Inflammatory macrophage treated with lipopolysaccharide for 4 hours (primary cell): ENCODE measurements around the gene ADRA2C.

Experiments used
- DNase-seq: peaks from one replicate; pipeline ENCODE4 v3.0.0-alpha.2; 2020

The ADRA2C gene

GRCh38 chr4:3816256-3816825 lies 50.2 kb downstream of the ADRA2C start:
- no peak for DNase-seq

GRCh38 chr4:3816983-3817960 lies 51.1 kb downstream of the ADRA2C start:
- no peak for DNase-seq
